K562 (cell line): Measurements from ENCODE around the gene CACNA1C. TPM values are rescaled to one million over a fixed set of nuclear protein-coding genes. Genes with fewer than 3 reads are reported as not detected.

ENCODE experiments used
- ATAC-seq: fragments of 200-7000 bp; cut with Tn5 transposase; 3 replicates; pipeline ENCODE4 v1.9.1; 2020; ENCODE audit warnings: moderate library complexity
- BruUV-seq: library from RNA; stranded (reverse); fragments of 400-500 nt; replicated peaks from 2 replicates; lab custom pipeline; 2021; lab: Mats Ljungman, UMichigan
- CTCF ChIA-PET: fragments of 300-600 bp; formaldehyde crosslinking; extraction: SDS; loops from one replicate; lab custom pipeline; 2021; ENCODE audit warnings: low intra/inter-chr PET ratio; lab: Yijun Ruan, JAX
- POLR2A ChIA-PET: fragments of 300-600, 350-650 bp; sonication (Branson Sonifier 250); formaldehyde crosslinking; extraction: SDS; loops from one replicate; lab custom pipeline; 2021; ENCODE audit warnings: antibody characterized with exemption, inconsistent platforms; lab: Yijun Ruan, JAX
- DNase-seq, 4 experiments: peaks; one replicate each; pipeline versions ENCODE4 v3.0.0 to v3.0.0-alpha.2; 2011 to 2018; ENCODE audit warnings: low spot score in 3 of 4, mixed read lengths in 3 of 4; ENCODE audit errors: extremely low read depth in 1 of 4
- FAIRE-seq: peaks from 2 replicates; lab custom pipeline; 2011; peaks lifted over from hg19 to GRCh38; lab: Jason Lieb, UNC
- H2AFZ ChIP-seq: 2 replicates; pipeline ENCODE4 v1.6.0; 2011; ENCODE audit warnings: low read depth, low read length, control low read depth, inconsistent platforms
- H3K27ac ChIP-seq: fragments of 200-600 bp; 3 replicates; pipeline ENCODE4 v1.8.0; 2011; ENCODE audit warnings: low read depth, mild to moderate bottlenecking, control low read depth, inconsistent platforms, low read length, moderate library complexity, mixed read lengths; ENCODE audit errors: extremely low read depth
- H3K27me3 ChIP-seq, 2 experiments: fragments of 300-600 bp in 1 of 2; 2 replicates in 1 of 2; 3 replicates in 1 of 2; pipeline versions ENCODE4 v1.6.0 to v1.8.0; 2011; ENCODE audit warnings: inconsistent platforms in 2 of 2, low read length in 2 of 2, mild to moderate bottlenecking in 1 of 2, mixed read lengths in 1 of 2, moderate library complexity in 1 of 2; ENCODE audit not compliant: control insufficient read depth in 2 of 2, insufficient read depth in 2 of 2
- H3K36me3 ChIP-seq: fragments of 300-600 bp; 3 replicates; pipeline ENCODE4 v1.8.0; 2011; ENCODE audit warnings: mild to moderate bottlenecking, low read length, inconsistent platforms; ENCODE audit not compliant: control insufficient read depth, insufficient read depth
- H3K4me1 ChIP-seq, 2 experiments: fragments of 200-600 bp in 1 of 2; replicated peaks in 1 of 2; 2 replicates in 1 of 2; 3 replicates in 1 of 2; pipeline versions ENCODE4 v1.5.1 to v1.8.0; 2011; ENCODE audit warnings: inconsistent platforms in 2 of 2, low read length in 2 of 2, mild to moderate bottlenecking in 1 of 2, mixed read lengths in 1 of 2, moderate library complexity in 1 of 2; ENCODE audit not compliant: control insufficient read depth in 2 of 2, insufficient read depth in 2 of 2
- H3K4me2 ChIP-seq: 2 replicates; pipeline ENCODE4 v1.6.1; 2011; ENCODE audit warnings: low read length, control low read depth, inconsistent platforms, mixed read lengths; ENCODE audit not compliant: insufficient read depth
- H3K4me3 ChIP-seq: fragments of 200-600 bp; sonication (generic), shearing (Covaris generic); 2 replicates; pipeline ENCODE4 v1.5.1; 2016; ENCODE audit warnings: control low read depth, inconsistent platforms
- H3K79me2 ChIP-seq: fragments of 200-600 bp; 3 replicates; pipeline ENCODE4 v1.8.0; 2011; ENCODE audit warnings: low read length, inconsistent platforms; ENCODE audit not compliant: control insufficient read depth, insufficient read depth
- H3K9ac ChIP-seq, 2 experiments: 2 replicates each; pipeline versions ENCODE4 v1.6.0 to v1.6.1; 2011; ENCODE audit warnings: low read depth in 2 of 2, low read length in 2 of 2, control low read depth in 1 of 2, inconsistent platforms in 1 of 2, mild to moderate bottlenecking in 1 of 2, mixed read lengths in 1 of 2; ENCODE audit not compliant: insufficient read depth in 1 of 2
- H3K9me1 ChIP-seq: one replicate; pipeline ENCODE4 v1.6.0; 2011; ENCODE audit warnings: inconsistent platforms, mild to moderate bottlenecking, low read length, moderate library complexity; ENCODE audit not compliant: control insufficient read depth, insufficient read depth
- H3K9me3 ChIP-seq: replicated peaks from 2 replicates; pipeline ENCODE4 v1.5.1; 2011; ENCODE audit warnings: low read depth, low read length, inconsistent platforms; ENCODE audit not compliant: control insufficient read depth, insufficient read depth
- H4K20me1 ChIP-seq: replicated peaks from 2 replicates; pipeline ENCODE4 v1.6.1; 2011; ENCODE audit warnings: low read length, inconsistent platforms, mixed read lengths; ENCODE audit not compliant: control insufficient read depth, insufficient read depth
- CBX5 ChIP-seq: IDR thresholded peaks from 2 replicates; pipeline ENCODE4 v1.6.1; 2014; ENCODE audit warnings: low read depth, borderline replicate concordance
- GATAD2B ChIP-seq: fragments of 450-650 bp; IDR thresholded peaks from 2 replicates; pipeline ENCODE4 v1.6.1; 2017; ENCODE audit warnings: mild to moderate bottlenecking, borderline replicate concordance
- MTA1 ChIP-seq: fragments of 450-650 bp; IDR thresholded peaks from 2 replicates; pipeline ENCODE4 v1.6.1; 2017; ENCODE audit warnings: borderline replicate concordance
- MTA2 ChIP-seq: fragments of 450-650 bp; IDR thresholded peaks from 2 replicates; pipeline ENCODE4 v1.6.1; 2016; ENCODE audit warnings: low read depth
- RBBP5 ChIP-seq: fragments of 200-600 bp; sonication (generic); IDR thresholded peaks from 2 replicates; pipeline ENCODE4 v1.6.1; 2012; ENCODE audit warnings: borderline replicate concordance, mild to moderate bottlenecking, low read length, control low read depth, inconsistent platforms; ENCODE audit not compliant: insufficient read depth, poor library complexity, severe bottlenecking
- RFX5 ChIP-seq: IDR thresholded peaks from 2 replicates; pipeline ENCODE4 v1.6.1; 2011; ENCODE audit warnings: low read depth, mild to moderate bottlenecking, improper control_type of control experiment, low read length
- SMAD3 ChIP-seq: fragments of 450-650 bp; formaldehyde crosslinking; conservative IDR thresholded peaks from 2 replicates; pipeline ENCODE4 v1.4.0; 2020; ENCODE audit warnings: mild to moderate bottlenecking
- TSC22D4 ChIP-seq: fragments of 450-650 bp; IDR thresholded peaks from 2 replicates; pipeline ENCODE4 v1.6.1; 2016; ENCODE audit warnings: missing genetic modification characterization, missing biosample characterization, control low read depth
- ZNF140 ChIP-seq: fragments of 250-450 bp; sonication (Bioruptor Pico); IDR thresholded peaks from 2 replicates; pipeline ENCODE4 v1.8.0; 2021; ENCODE audit warnings: moderate library complexity, mild to moderate bottlenecking, inconsistent platforms
- ZNF311 ChIP-seq: fragments of 250-450 bp; sonication (Bioruptor Pico); IDR thresholded peaks from 2 replicates; pipeline ENCODE4 v1.4.0; 2020; ENCODE audit warnings: mild to moderate bottlenecking, moderate library complexity
- WGBS: fragments of 100-300 bp; shearing (Covaris generic); methylation state at CpG from one replicate; pipeline ENCODE4 v1.1.6; 2016; ENCODE audit warnings: low coverage, mixed read lengths; ENCODE audit not compliant: insufficient coverage; ENCODE audit errors: missing lambda C conversion rate; 5-methylcytosine and 5-hydroxymethylcytosine counted together
- in situ Hi-C: fragments of 300-500 bp; cut with MboI; formaldehyde crosslinking; loops from 4 replicates; pipeline ENCODE4 v1.15.0; 2018; ENCODE audit warnings: inconsistent platforms, mixed read lengths
- intact Hi-C: fragments of 100-400 bp; cut with micrococcal nuclease; formaldehyde crosslinking; loops from 2 replicates; pipeline ENCODE4 v1.14.2; 2022
- polyA plus RNA-seq, 8 experiments: library from polyadenylated mRNA; depleted of rRNA in 4 of 8; stranded (reverse) in 5 of 8; unstranded in 3 of 8; fragments of >200 nt; fragmentation: Nextera tagmentation in 2 of 8; fragmentation: Illumina TruSeq in 1 of 8; extraction: Ambion mirVana in 2 of 8; extraction: Trizol in 1 of 8; gene quantifications; 2 replicates each; pipeline versions ENCODE4 v1.2.1 to v1.2.3, GENCODE V29; 2011 to 2014; ENCODE audit warnings: inconsistent platforms in 1 of 8, missing spikeins in 1 of 8
- total RNA-seq, 7 experiments: library from RNA; depleted of rRNA in 6 of 7; stranded (reverse); fragments of >200 nt in 6 of 7; fragmentation: Illumina TruSeq in 2 of 7; extraction: Trizol in 2 of 7; gene quantifications; 2 replicates each; pipeline versions ENCODE4 v1.2.1 to v1.2.3, GENCODE V29; 2011 to 2021; ENCODE audit warnings: low replicate concordance in 1 of 7
- TF ChIP-seq, protein P1 (sequence below): fragments of 250-450 bp; sonication (Bioruptor Pico); IDR thresholded peaks from 2 replicates; pipeline ENCODE4 v1.8.0; 2022; ENCODE audit warnings: moderate library complexity, mild to moderate bottlenecking, inconsistent platforms
- TF ChIP-seq, protein P2 (sequence below): fragments of 450-650 bp; IDR thresholded peaks from 2 replicates; pipeline ENCODE4 v1.7.0; 2016; ENCODE audit warnings: borderline replicate concordance
- TF ChIP-seq, protein P3 (sequence below): fragments of 250-450 bp; sonication (Bioruptor Pico); IDR thresholded peaks from 2 replicates; pipeline ENCODE4 v1.5.0; 2021; ENCODE audit warnings: mild to moderate bottlenecking, borderline replicate concordance

Gene CACNA1C
- total and polyA plus RNA-seq, 9 of the 15 experiments (the other 6 are each of a cell fraction or from before 2014, with no cell fraction given), result not detected

DNA sequence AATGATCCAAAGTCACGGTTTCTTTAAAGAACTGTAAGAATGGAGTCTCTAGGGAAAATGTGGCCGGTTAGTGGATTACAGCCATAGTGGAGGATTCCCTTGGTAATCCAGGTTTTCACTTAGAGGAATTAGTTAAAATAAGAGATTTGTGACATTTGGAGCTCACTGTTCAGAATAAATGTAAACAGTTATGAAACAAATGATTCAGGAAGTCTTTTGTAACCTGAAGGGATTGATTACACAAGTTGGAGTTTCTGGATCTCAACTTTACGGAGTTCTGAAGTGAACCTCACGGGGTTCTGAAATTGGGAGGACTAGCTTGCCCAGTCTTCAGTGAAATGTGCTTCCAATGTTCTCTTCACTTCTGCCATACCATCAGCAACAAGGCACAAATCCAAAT, 507.6 kb downstream of the CACNA1C start (continued):
- TF ChIP-seq RBBP5 (no peak), MTA1 (no peak), TSC22D4 (no peak), MTA2 (no peak)
- TF ChIP-seq, protein P1, sequence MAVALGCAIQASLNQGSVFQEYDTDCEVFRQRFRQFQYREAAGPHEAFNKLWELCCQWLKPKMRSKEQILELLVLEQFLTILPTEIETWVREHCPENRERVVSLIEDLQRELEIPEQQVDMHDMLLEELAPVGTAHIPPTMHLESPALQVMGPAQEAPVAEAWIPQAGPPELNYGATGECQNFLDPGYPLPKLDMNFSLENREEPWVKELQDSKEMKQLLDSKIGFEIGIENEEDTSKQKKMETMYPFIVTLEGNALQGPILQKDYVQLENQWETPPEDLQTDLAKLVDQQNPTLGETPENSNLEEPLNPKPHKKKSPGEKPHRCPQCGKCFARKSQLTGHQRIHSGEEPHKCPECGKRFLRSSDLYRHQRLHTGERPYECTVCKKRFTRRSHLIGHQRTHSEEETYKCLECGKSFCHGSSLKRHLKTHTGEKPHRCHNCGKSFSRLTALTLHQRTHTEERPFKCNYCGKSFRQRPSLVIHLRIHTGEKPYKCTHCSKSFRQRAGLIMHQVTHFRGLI (CRISPR knock-in tag), result no peak

DNA sequence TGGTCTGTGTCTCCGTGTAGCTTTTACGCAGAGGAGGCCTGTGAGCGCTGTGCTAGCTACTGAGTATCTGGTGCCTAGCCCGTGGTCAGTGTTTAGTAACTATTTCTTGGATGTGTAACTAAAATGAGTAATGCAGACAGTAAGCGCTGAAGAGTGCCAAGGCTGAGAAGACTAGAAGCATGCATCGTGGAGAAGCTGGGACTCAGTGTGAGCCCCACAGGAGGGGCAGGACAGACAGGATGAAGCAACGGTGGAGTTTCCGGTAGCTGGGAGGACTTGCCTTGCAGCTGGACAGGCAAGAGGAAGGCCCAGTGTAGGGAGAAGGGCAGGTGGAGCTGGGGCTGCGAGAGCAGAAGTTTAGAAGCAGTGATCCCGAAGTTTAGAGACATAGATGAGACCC, 508.6 kb downstream of the CACNA1C start:
- H3K27ac ChIP-seq, result no peak overlapping the region
- peaks cover 2 to 24% of the 10 kb centered on the region in 2 experiments for H3K27me3 ChIP-seq
- H3K36me3 ChIP-seq, result no peaks in the 10 kb centered on the region
- FAIRE-seq (no peak), DNase-seq (no peak), ATAC-seq (no peak)
- no peaks in the 10 kb centered on the region for H3K4me1 ChIP-seq
- ChIA-PET CTCF (no interaction called here), POLR2A (no interaction called here)
- intact Hi-C loops (no loop called here), in situ Hi-C loops (no loop called here)
- H3K9ac ChIP-seq, result no peak overlapping the region
- H2AFZ ChIP-seq, result no peak overlapping the region
- H3K9me3 ChIP-seq, result no peaks in the 10 kb centered on the region
- no TSS peak for BruUV-seq
- H3K9me1 ChIP-seq, result no peaks in the 10 kb centered on the region
- no peak overlapping the region for H3K4me2 ChIP-seq
- 1% methylated on average over 10 of the region's 10 CpGs for WGBS
- TF ChIP-seq ZNF311 (CRISPR knock-in tag) (no peak), SMAD3 (CRISPR knock-in tag) (no peak), RFX5 (no peak), ZNF140 (CRISPR knock-in tag) (no peak), GATAD2B (no peak), MTA2 (no peak), CBX5 (no peak)
- TF ChIP-seq, protein P2, sequence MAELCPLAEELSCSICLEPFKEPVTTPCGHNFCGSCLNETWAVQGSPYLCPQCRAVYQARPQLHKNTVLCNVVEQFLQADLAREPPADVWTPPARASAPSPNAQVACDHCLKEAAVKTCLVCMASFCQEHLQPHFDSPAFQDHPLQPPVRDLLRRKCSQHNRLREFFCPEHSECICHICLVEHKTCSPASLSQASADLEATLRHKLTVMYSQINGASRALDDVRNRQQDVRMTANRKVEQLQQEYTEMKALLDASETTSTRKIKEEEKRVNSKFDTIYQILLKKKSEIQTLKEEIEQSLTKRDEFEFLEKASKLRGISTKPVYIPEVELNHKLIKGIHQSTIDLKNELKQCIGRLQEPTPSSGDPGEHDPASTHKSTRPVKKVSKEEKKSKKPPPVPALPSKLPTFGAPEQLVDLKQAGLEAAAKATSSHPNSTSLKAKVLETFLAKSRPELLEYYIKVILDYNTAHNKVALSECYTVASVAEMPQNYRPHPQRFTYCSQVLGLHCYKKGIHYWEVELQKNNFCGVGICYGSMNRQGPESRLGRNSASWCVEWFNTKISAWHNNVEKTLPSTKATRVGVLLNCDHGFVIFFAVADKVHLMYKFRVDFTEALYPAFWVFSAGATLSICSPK, result no peak
- TF ChIP-seq, protein P3, sequence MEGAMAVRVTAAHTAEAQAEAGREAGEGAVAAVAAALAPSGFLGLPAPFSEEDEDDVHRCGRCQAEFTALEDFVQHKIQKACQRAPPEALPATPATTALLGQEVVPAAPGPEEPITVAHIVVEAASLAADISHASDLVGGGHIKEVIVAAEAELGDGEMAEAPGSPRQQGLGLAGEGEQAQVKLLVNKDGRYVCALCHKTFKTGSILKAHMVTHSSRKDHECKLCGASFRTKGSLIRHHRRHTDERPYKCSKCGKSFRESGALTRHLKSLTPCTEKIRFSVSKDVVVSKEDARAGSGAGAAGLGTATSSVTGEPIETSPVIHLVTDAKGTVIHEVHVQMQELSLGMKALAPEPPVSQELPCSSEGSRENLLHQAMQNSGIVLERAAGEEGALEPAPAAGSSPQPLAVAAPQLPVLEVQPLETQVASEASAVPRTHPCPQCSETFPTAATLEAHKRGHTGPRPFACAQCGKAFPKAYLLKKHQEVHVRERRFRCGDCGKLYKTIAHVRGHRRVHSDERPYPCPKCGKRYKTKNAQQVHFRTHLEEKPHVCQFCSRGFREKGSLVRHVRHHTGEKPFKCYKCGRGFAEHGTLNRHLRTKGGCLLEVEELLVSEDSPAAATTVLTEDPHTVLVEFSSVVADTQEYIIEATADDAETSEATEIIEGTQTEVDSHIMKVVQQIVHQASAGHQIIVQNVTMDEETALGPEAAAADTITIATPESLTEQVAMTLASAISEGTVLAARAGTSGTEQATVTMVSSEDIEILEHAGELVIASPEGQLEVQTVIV, result no peak
- H3K4me3 ChIP-seq, result no peak overlapping the region
- H4K20me1 ChIP-seq, result 0 out of 2 replicates have a peak, but pooled peaks cover 3% of the 10 kb centered on the region
- H3K79me2 ChIP-seq, result no peaks in the 10 kb centered on the region
